ACHN (cell line): Measurements from ENCODE around the gene GRIN3B.
A peak's percentile ranks its signal among the peaks of the same experiment; 100 is the strongest.

Experiments used
- DNase-seq: peaks from one replicate; pipeline ENCODE4 v3.0.0-alpha.2; 2015
- in situ Hi-C: cut with HindIII; loops from 2 replicates; pipeline ENCODE4 v1.10.0; 2017; ENCODE audit warnings: low sequenced_read_pairs, low pct_ligation_motif_present, low pct_unique_long_range_greater_than_20kb

GRIN3B gene

GRCh38 chr19:1001538-1002166, 1.4 kb downstream of the GRIN3B start:
- in situ Hi-C loops = no loop called here
- DNase-seq = peak; percentile 31

- no peak for DNase-seq
- in situ Hi-C loops = no loop called here
Measured at GRCh38 chr19:1002600-1002999, 2.4 kb downstream of the GRIN3B start.

- in situ Hi-C loops = no loop called here
- no peak for DNase-seq
Measured at GRCh38 chr19:1003283-1003682, 3.1 kb downstream of the GRIN3B start.

- in situ Hi-C loops = no loop called here
- DNase-seq = no peak
Measured at GRCh38 chr19:1004204-1004802, 4.1 kb downstream of the GRIN3B start.

- in situ Hi-C loops = no loop called here
- no peak for DNase-seq
Measured at GRCh38 chr19:1004803-1005664, 4.8 kb downstream of the GRIN3B start.

- in situ Hi-C loops = no loop called here
Measured at GRCh38 chr19:1006711-1007398, 6.6 kb downstream of the GRIN3B start.

GRCh38 chr19:1007399-1008251, 7.4 kb downstream of the GRIN3B start:
- in situ Hi-C loops = no loop called here
- DNase-seq = no peak

More at GRCh38 chr19:1006711-1007398, 6.6 kb downstream of the GRIN3B start:
- DNase-seq = no peak

- DNase-seq = no peak
- in situ Hi-C loops = no loop called here
Measured at GRCh38 chr19:1008268-1009040, 8.2 kb downstream of the GRIN3B start.

GRCh38 chr19:1009041-1009980, 9.1 kb downstream of the GRIN3B start:
- no peak for DNase-seq
- in situ Hi-C loops = no loop called here

GRCh38 chr19:1009981-1010538, 9.8 kb downstream of the GRIN3B start:
- in situ Hi-C loops = no loop called here
- DNase-seq = no peak

GRCh38 chr19:1010586-1011510, 10.6 kb downstream of the GRIN3B start:
- in situ Hi-C loops = no loop called here
- no peak for DNase-seq

- in situ Hi-C loops = no loop called here
- DNase-seq = no peak
Measured at GRCh38 chr19:1011831-1012333, 11.7 kb downstream of the GRIN3B start.

GRCh38 chr19:1012334-1012733, 12.1 kb downstream of the GRIN3B start:
- in situ Hi-C loops = no loop called here
- no peak for DNase-seq

- DNase-seq = no peak
- in situ Hi-C loops = no loop called here
Measured at GRCh38 chr19:1013218-1013617, 13.0 kb downstream of the GRIN3B start.
